ENCODE data around the gene MUCL3. TPM values are rescaled to one million over a fixed set of nuclear protein-coding genes. Genes with fewer than 3 reads are reported as not detected.
"Not testable (repeated sequence)": the region's sequence is repeated elsewhere in the genome, so short reads cannot be mapped to it uniquely, and the experiment has no call there.

The MUCL3 gene
- total RNA-seq, 2 experiments from 2014 or later = not detected

GRCh38 chr6:30914854-30915590, 25.8 kb upstream of the MUCL3 start:
- CTCF ChIA-PET = interaction anchor here (0.6 to 5.8 kb wide), 19 partner anchors 9 to 184 kb away, joined by 3 to 73 read pairs (median 5); no protein-coding TSS in a partner anchor
- peak overlapping the region; percentile 86 for H3K27ac Mint-ChIP-seq
- DNase-seq = no peak
- H3K36me3 Mint-ChIP-seq (ENCODE audit: low read depth) = peaks cover 39% of the 10 kb centered on the region
- H3K4me3 Mint-ChIP-seq = peak overlapping the region; percentile 87
- H3K27me3 Mint-ChIP-seq (ENCODE audit: low read depth) = no peaks in the 10 kb centered on the region
- intact Hi-C loops (cut with micrococcal nuclease) = loop anchor here (1.0 to 5.0 kb wide), 8 partner anchors 87 to 373 kb away; partner anchors contain the start of genes GNL1 and PRR3
- H3K4me1 Mint-ChIP-seq (ENCODE audit: low read depth) = peaks cover 26% of the 10 kb centered on the region
- H3K9me3 Mint-ChIP-seq = no peaks in the 10 kb centered on the region

- intact Hi-C loops (cut with micrococcal nuclease) = loop anchor here (1.0 kb wide), 4 partner anchors 127 to 172 kb away; no protein-coding TSS in a partner anchor
- peak overlapping the region; percentile 26 for H3K27ac Mint-ChIP-seq
- H3K27me3 Mint-ChIP-seq (ENCODE audit: low read depth) = no peaks in the 10 kb centered on the region
- CTCF ChIA-PET = interaction anchor here (0.5 to 5.8 kb wide), 19 partner anchors 10 to 185 kb away, joined by 3 to 73 read pairs (median 5); no protein-coding TSS in a partner anchor
- peak overlapping the region; percentile 87 for H3K4me3 Mint-ChIP-seq
- H3K4me1 Mint-ChIP-seq (ENCODE audit: low read depth) = peaks cover 26% of the 10 kb centered on the region
- H3K9me3 Mint-ChIP-seq = no peaks in the 10 kb centered on the region
- H3K36me3 Mint-ChIP-seq (ENCODE audit: low read depth) = peaks cover 41% of the 10 kb centered on the region
- DNase-seq = peak; percentile 21
Observed at GRCh38 chr6:30915591-30915946, 25.2 kb upstream of the MUCL3 start.

- H3K9me3 Mint-ChIP-seq = no peaks in the 10 kb centered on the region
- DNase-seq = no peak
- CTCF ChIA-PET = interaction anchor here (4.7 to 5.8 kb wide), 2 partner anchors 88 to 164 kb away, joined by 39 to 73 read pairs; no protein-coding TSS in a partner anchor
- no peaks in the 10 kb centered on the region for H3K27me3 Mint-ChIP-seq (ENCODE audit: low read depth)
- H3K27ac Mint-ChIP-seq = peak overlapping the region; percentile 16
- no peak overlapping the region for H3K4me3 Mint-ChIP-seq
- H3K4me1 Mint-ChIP-seq (ENCODE audit: low read depth) = peaks cover 26% of the 10 kb centered on the region
- peaks cover 40% of the 10 kb centered on the region for H3K36me3 Mint-ChIP-seq (ENCODE audit: low read depth)
- intact Hi-C loops (cut with micrococcal nuclease) = no loop called here
Observed at GRCh38 chr6:30917041-30917440, 23.7 kb upstream of the MUCL3 start.

GRCh38 chr6:30917487-30917886, 23.3 kb upstream of the MUCL3 start:
- Mint-ChIP-seq H3K4me1 (ENCODE audit: low read depth) (peaks cover 26% of the 10 kb centered on the region), H3K36me3 (ENCODE audit: low read depth) (peaks cover 39% of the 10 kb centered on the region), H3K4me3 (no peak overlapping the region), H3K27ac (no peak overlapping the region), H3K27me3 (ENCODE audit: low read depth) (no peaks in the 10 kb centered on the region), H3K9me3 (no peaks in the 10 kb centered on the region)
- no peak for DNase-seq
- intact Hi-C loops (cut with micrococcal nuclease) = no loop called here
- CTCF ChIA-PET = interaction anchor here (5.8 kb wide), 1 partner anchor 163 kb away, joined by 73 read pairs; no protein-coding TSS in a partner anchor

DNA sequence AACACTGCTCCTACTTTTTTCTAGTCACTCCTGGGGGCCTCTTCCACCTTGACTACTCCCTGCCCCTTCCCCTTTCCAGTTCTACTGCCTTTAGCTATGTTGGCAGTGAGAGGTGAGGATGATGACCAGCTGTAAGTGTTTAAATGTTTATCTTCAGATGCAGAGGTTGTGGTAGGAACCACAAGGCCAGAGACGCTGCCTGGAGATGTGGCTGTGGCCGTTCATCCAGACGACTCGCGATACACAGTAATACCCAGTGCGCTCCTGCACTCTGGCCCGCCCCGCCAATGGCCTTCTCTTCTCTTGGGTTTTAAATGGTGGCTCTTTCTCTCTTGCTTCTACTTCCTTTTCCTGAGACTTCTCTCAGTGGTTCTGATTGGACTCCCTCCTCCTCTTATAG, 22.1 kb upstream of the MUCL3 start:
- Mint-ChIP-seq H3K4me3 (no peak overlapping the region), H3K27ac (no peak overlapping the region), H3K4me1 (ENCODE audit: low read depth) (peaks cover 20% of the 10 kb centered on the region), H3K36me3 (ENCODE audit: low read depth) (peaks cover 34% of the 10 kb centered on the region), H3K9me3 (no peaks in the 10 kb centered on the region), H3K27me3 (ENCODE audit: low read depth) (no peaks in the 10 kb centered on the region)
- CTCF ChIA-PET = interaction anchor here (0.6 to 2.1 kb wide), 4 partner anchors 78 to 169 kb away, joined by 3 to 7 read pairs (median 5); no protein-coding TSS in a partner anchor
- DNase-seq = no peak
- intact Hi-C loops (cut with micrococcal nuclease) = no loop called here

DNA sequence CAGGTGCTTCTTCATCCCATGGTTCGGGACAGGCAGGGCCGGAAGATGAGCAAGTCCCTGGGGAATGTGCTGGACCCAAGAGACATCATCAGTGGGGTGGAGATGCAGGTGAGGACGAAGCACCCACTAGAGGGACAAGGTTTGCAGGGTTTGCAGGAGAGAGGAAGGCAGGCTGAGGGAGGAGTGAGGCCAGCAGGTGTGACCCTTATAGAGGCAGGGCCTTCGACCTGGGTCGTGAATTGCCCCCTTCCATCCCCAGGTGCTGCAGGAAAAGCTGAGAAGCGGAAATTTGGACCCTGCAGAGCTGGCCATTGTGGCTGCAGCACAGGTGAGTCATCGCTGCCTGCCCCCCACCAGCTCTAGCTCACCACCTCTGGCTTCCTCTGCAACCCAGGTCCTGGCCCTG, 18.3 kb upstream of the MUCL3 start:
- Mint-ChIP-seq H3K4me3 (no peak overlapping the region), H3K27me3 (ENCODE audit: low read depth) (no peaks in the 10 kb centered on the region), H3K4me1 (ENCODE audit: low read depth) (peaks cover 2% of the 10 kb centered on the region), H3K27ac (no peak overlapping the region), H3K36me3 (ENCODE audit: low read depth) (peaks cover 31% of the 10 kb centered on the region), H3K9me3 (no peaks in the 10 kb centered on the region)
- intact Hi-C loops (cut with micrococcal nuclease) = no loop called here
- CTCF ChIA-PET = no interaction called here
- no peak for DNase-seq

GRCh38 chr6:30924040-30924627, 16.6 kb upstream of the MUCL3 start:
- intact Hi-C loops (cut with micrococcal nuclease); H3K4me1 Mint-ChIP-seq (ENCODE audit: low read depth); CTCF ChIA-PET; DNase-seq; H3K9me3 Mint-ChIP-seq; H3K4me3 Mint-ChIP-seq; H3K27ac Mint-ChIP-seq; H3K27me3 Mint-ChIP-seq (ENCODE audit: low read depth): not testable (repeated sequence)
- H3K36me3 Mint-ChIP-seq (ENCODE audit: low read depth) = peaks cover 37% of the 10 kb centered on the region

DNA sequence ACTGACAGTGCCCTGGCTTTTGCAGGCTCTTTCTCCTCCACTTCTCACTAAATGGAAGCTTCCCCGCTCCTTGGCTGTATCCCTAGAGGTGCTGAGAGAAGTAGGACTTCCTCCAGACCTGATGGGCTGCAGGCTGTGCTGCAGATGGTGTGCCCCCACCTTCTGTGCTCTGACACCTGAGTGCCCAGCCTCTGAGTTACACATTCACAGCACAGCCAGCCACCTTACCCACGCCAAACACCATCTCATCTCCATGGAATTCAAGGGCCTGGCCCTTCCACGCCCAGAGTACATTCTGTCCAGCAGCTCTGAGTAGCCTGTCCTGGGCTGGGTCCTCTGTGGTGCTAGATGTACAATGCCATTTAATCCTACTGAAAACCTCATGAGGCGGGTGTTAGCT, 14.1 kb upstream of the MUCL3 start:
- H3K27me3 Mint-ChIP-seq (ENCODE audit: low read depth) = no peaks in the 10 kb centered on the region
- intact Hi-C loops (cut with micrococcal nuclease) = no loop called here
- no peak for DNase-seq
- no peak overlapping the region for H3K27ac Mint-ChIP-seq
- H3K4me1 Mint-ChIP-seq (ENCODE audit: low read depth) = no peaks in the 10 kb centered on the region
- CTCF ChIA-PET = interaction anchor here (1.2 kb wide), 1 partner anchor 11 kb away, joined by 4 read pairs; no protein-coding TSS in a partner anchor
- H3K36me3 Mint-ChIP-seq (ENCODE audit: low read depth) = peaks cover 25% of the 10 kb centered on the region
- no peak overlapping the region for H3K4me3 Mint-ChIP-seq
- peaks cover 3% of the 10 kb centered on the region for H3K9me3 Mint-ChIP-seq

DNA sequence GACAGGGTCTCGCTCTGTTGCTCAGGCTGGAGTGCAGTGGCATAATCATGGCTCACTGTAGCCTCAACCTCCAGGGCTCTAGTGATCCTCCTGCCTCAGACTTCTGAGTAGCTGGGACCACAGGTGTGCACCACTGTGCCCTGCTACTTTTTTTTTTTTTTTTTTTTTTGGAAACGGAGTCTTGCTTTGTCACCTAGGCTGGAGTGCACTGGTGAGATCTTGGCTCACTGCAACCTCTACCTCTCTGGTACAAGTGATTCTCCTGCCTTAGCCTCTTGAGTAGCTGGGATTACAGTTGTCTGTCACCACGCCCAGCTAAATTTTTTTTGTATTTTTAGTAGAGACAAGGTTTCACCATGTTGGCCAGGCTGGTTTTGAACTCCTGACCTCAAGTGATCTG, 13.7 kb upstream of the MUCL3 start:
- CTCF ChIA-PET = interaction anchor here (1.2 kb wide), 1 partner anchor 12 kb away, joined by 4 read pairs; no protein-coding TSS in a partner anchor
- DNase-seq; H3K27ac Mint-ChIP-seq; intact Hi-C loops (cut with micrococcal nuclease); H3K4me3 Mint-ChIP-seq; H3K4me1 Mint-ChIP-seq (ENCODE audit: low read depth); H3K9me3 Mint-ChIP-seq; H3K27me3 Mint-ChIP-seq (ENCODE audit: low read depth): not testable (repeated sequence)
- peaks cover 25% of the 10 kb centered on the region for H3K36me3 Mint-ChIP-seq (ENCODE audit: low read depth)

- no peak for DNase-seq
- H3K4me3 Mint-ChIP-seq = no peak overlapping the region
- no peaks in the 10 kb centered on the region for H3K27me3 Mint-ChIP-seq (ENCODE audit: low read depth)
- peaks cover 23% of the 10 kb centered on the region for H3K36me3 Mint-ChIP-seq (ENCODE audit: low read depth)
- CTCF ChIA-PET = interaction anchor here (2.4 kb wide), 1 partner anchor 13 kb away, joined by 11 read pairs; no protein-coding TSS in a partner anchor
- no peak overlapping the region for H3K27ac Mint-ChIP-seq
- H3K4me1 Mint-ChIP-seq (ENCODE audit: low read depth) = no peaks in the 10 kb centered on the region
- peaks cover 3% of the 10 kb centered on the region for H3K9me3 Mint-ChIP-seq
- intact Hi-C loops (cut with micrococcal nuclease) = no loop called here
Observed at GRCh38 chr6:30928677-30929076, 12.1 kb upstream of the MUCL3 start.

GRCh38 chr6:30930506-30930905, 10.3 kb upstream of the MUCL3 start:
- intact Hi-C loops (cut with micrococcal nuclease) = no loop called here
- Mint-ChIP-seq H3K36me3 (ENCODE audit: low read depth) (peaks cover 23% of the 10 kb centered on the region), H3K9me3 (peaks cover 3% of the 10 kb centered on the region), H3K27me3 (ENCODE audit: low read depth) (no peaks in the 10 kb centered on the region), H3K27ac (no peak overlapping the region), H3K4me1 (ENCODE audit: low read depth) (no peaks in the 10 kb centered on the region), H3K4me3 (no peak overlapping the region)
- CTCF ChIA-PET = interaction anchor here (2.4 kb wide), 1 partner anchor 15 kb away, joined by 11 read pairs; no protein-coding TSS in a partner anchor
- no peak for DNase-seq

DNA sequence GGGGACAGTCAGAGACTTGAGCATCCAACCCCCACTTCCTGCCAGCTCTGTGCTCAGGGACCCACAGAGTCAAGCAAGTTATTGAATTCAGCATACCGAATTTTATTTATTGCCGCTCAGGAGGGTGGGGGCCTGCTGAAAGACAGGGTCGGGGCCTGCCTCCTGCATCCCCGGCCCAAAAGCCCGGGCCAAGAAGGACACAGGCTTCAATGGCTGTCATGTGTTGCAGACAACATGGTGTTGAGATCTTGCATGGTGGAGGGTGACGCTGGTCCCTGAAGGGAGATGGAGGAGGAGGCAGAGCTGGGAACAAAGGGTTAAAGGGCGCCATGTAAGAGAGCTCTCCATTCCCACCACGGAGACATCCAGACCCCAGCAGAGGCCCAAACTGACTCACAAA, 9.5 kb upstream of the MUCL3 start:
- Mint-ChIP-seq H3K27ac (no peak overlapping the region), H3K9me3 (peaks cover 3% of the 10 kb centered on the region), H3K4me1 (ENCODE audit: low read depth) (no peaks in the 10 kb centered on the region), H3K4me3 (no peak overlapping the region), H3K27me3 (ENCODE audit: low read depth) (no peaks in the 10 kb centered on the region), H3K36me3 (ENCODE audit: low read depth) (peaks cover 23% of the 10 kb centered on the region)
- no peak for DNase-seq
- CTCF ChIA-PET = interaction anchor here (0.7 kb wide), 2 partner anchors 50 to 131 kb away, joined by 3 to 4 read pairs; no protein-coding TSS in a partner anchor
- intact Hi-C loops (cut with micrococcal nuclease) = no loop called here
